ENCODE data around the gene PRXL2B.
A peak's percentile ranks its signal among the peaks of the same experiment; 100 is the strongest.

The PRXL2B gene

DNA sequence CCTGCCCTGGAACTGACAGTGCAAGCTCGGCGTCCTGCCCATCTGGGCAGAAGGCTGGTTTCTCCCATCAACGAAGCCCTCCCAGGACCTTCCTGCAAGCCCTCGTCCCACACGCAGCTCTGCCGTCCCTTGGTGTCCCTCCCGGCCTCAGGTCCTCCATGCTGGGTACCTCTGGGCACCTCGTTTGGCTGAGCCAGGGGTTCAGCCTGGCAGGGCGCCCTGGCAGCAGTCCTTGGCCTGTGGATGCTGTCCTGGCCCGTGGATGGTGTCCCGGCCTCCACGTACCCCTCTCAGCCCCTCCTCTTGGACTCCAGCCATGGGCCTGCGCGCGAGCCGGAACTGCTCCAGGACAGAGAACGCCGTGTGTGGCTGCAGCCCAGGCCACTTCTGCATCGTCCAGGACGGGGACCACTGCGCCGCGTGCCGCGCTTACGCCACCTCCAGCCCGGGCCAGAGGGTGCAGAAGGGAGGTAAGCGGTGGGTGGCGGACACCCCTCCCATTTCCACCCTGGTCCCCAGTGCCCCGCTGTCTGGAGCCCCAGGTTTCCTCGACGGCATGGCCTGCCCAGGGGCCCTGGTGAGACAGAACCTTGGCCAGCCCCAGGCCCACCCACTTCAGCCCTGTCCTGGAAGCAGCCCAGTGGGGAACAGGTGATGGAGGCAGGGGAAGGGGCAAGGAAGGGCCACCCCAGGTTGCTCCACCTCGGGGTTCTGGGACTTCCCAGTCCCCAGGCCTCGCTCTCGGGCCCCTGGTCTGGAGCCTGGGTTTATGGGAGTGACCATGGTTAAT, 26.9 kb upstream of the PRXL2B start:
- TF ChIP-seq, protein P1, sequence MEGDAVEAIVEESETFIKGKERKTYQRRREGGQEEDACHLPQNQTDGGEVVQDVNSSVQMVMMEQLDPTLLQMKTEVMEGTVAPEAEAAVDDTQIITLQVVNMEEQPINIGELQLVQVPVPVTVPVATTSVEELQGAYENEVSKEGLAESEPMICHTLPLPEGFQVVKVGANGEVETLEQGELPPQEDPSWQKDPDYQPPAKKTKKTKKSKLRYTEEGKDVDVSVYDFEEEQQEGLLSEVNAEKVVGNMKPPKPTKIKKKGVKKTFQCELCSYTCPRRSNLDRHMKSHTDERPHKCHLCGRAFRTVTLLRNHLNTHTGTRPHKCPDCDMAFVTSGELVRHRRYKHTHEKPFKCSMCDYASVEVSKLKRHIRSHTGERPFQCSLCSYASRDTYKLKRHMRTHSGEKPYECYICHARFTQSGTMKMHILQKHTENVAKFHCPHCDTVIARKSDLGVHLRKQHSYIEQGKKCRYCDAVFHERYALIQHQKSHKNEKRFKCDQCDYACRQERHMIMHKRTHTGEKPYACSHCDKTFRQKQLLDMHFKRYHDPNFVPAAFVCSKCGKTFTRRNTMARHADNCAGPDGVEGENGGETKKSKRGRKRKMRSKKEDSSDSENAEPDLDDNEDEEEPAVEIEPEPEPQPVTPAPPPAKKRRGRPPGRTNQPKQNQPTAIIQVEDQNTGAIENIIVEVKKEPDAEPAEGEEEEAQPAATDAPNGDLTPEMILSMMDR (IDR thresholded peaks at IDR 0.05; ENCODE audit: low read depth, low read length) = no peak
- TF ChIP-seq MYC (IDR thresholded peaks at IDR 0.05; ENCODE audit: low read depth, low read length) (no peak), MAX (IDR thresholded peaks at IDR 0.05; ENCODE audit: low read depth, low read length) (no peak)
- no peak overlapping the region for H3K4me3 ChIP-seq (ENCODE audit: low read depth, low read length)
- no peak for DNase-seq (ENCODE audit: low read depth)

DNA sequence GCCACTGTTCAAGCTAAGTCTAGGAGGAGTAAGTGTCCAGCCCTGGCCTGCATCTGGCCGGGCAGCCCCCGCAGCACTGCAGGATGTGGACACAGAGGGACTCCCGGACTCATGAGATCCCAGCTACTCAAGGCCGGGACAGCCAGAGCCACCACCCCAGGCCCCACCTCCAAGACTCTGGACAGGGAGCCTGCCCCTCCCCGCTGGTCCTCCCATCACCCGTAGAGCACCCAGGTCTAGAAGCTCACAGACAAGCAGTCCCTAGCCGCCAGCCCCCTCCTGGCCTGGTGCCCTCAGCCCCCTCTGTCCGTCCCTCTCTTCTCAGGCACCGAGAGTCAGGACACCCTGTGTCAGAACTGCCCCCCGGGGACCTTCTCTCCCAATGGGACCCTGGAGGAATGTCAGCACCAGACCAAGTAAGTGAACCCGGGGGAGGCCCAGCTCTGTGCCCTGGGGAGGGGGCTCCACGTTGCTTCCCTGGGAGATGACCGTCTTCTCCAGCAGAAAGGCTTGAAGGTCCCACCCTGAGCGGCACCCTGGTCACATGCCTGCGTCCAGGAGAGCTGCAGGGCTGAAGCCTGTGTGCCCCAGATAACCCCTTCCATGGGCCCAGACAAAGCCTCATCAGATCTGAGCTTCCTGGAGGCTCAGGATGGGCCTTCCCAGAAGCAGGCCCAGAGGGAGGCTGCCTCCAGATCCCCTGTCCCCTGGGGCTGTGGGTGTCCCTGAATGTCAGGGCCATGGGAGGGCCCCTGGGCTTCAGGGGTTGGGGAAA, 26.1 kb upstream of the PRXL2B start:
- no peak for TF ChIP-seq POLR2A (IDR thresholded peaks at IDR 0.05; ENCODE audit: extremely low read depth, insufficient read length)
- TF ChIP-seq, protein P1 (IDR thresholded peaks at IDR 0.05; ENCODE audit: low read depth, low read length) = no peak
- TF ChIP-seq MYC (IDR thresholded peaks at IDR 0.05; ENCODE audit: low read depth, low read length) = no peak
- TF ChIP-seq MAX (IDR thresholded peaks at IDR 0.05; ENCODE audit: low read depth, low read length) = no peak
- H3K4me3 ChIP-seq (ENCODE audit: low read depth, low read length) = no peak overlapping the region
- DNase-seq (ENCODE audit: low read depth) = no peak

- no peak for DNase-seq (ENCODE audit: low read depth)
- H3K4me3 ChIP-seq (ENCODE audit: low read depth, low read length) = no peak overlapping the region
- no peak for TF ChIP-seq POLR2A (IDR thresholded peaks at IDR 0.05; ENCODE audit: extremely low read depth, insufficient read length)
- TF ChIP-seq, protein P1 (IDR thresholded peaks at IDR 0.05; ENCODE audit: low read depth, low read length) = no peak
Measured at GRCh38 chr1:2561446-2561845, 25.1 kb upstream of the PRXL2B start.

DNA sequence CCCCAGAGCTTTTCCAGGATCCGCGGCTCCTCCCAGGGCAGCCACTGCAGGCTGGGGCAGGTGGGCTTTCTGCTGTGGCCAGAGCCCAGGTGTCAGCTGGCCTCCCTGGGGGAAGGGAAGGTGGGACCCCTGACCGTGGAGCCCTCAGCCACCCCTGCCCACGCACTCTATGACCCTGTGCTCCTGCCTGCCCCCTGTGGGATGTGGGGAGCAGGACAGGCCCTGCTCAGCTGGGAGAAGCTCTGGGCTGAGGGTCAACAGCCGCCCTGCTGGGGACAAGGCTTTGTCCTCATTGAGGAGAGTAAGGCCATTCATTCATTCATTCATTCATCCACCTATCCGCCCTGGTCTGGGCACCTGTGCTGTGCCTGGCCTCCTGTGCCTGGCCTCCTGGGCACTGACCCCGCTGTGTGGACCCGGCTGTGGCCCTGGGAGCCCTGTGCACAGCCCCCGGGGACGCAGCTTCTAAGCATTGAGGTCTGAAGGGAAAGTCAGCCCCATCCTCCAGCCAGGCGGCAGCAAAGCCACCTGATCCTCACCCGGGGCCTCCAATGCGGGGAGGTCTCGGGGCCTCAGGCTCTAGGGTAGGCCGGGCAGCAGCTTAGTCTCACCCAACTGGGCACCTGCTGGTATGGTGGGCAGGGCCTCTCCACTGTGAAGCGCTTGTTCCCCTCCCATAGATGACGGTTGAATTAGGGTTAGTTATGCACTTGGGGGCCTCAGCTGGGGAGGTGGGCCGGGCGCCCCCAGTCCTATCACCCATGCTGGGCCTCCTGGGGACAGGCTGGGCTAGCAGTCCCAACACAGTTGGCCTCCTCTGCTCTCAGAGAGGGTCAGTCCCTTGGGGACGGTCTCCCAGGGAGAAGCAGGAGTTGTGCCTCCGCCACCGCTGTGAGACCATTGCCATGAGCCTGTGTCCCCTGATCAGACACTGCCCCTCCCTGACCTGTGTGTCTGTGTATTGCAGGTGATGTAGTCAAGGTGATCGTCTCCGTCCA, 24.4 kb upstream of the PRXL2B start:
- DNase-seq (ENCODE audit: low read depth) = no peak

DNA sequence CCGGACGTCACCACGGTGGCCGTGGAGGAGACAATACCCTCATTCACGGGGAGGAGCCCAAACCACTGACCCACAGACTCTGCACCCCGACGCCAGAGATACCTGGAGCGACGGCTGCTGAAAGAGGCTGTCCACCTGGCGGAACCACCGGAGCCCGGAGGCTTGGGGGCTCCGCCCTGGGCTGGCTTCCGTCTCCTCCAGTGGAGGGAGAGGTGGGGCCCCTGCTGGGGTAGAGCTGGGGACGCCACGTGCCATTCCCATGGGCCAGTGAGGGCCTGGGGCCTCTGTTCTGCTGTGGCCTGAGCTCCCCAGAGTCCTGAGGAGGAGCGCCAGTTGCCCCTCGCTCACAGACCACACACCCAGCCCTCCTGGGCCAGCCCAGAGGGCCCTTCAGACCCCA, 23.4 kb upstream of the PRXL2B start:
- no peak for DNase-seq (ENCODE audit: low read depth)
- no peak overlapping the region for H3K4me3 ChIP-seq (ENCODE audit: low read depth, low read length)
- no peak for TF ChIP-seq MYC (IDR thresholded peaks at IDR 0.05; ENCODE audit: low read depth, low read length)
- TF ChIP-seq MAX (IDR thresholded peaks at IDR 0.05; ENCODE audit: low read depth, low read length) = no peak
- TF ChIP-seq POLR2A (IDR thresholded peaks at IDR 0.05; ENCODE audit: extremely low read depth, insufficient read length) = no peak
- TF ChIP-seq, protein P1 (IDR thresholded peaks at IDR 0.05; ENCODE audit: low read depth, low read length) = no peak

More for the DNA sequence above, 24.4 kb upstream of the PRXL2B start:
- TF ChIP-seq MAX (IDR thresholded peaks at IDR 0.05; ENCODE audit: low read depth, low read length) (no peak), POLR2A (IDR thresholded peaks at IDR 0.05; ENCODE audit: extremely low read depth, insufficient read length) (no peak), MYC (IDR thresholded peaks at IDR 0.05; ENCODE audit: low read depth, low read length) (no peak)
- TF ChIP-seq, protein P1 (IDR thresholded peaks at IDR 0.05; ENCODE audit: low read depth, low read length) = peak; percentile 45
- H3K4me3 ChIP-seq (ENCODE audit: low read depth, low read length) = no peak overlapping the region
